HepG2 (cell line): ENCODE data around the gene GMFB. TPM values are rescaled to one million over a fixed set of nuclear protein-coding genes. Genes with fewer than 3 reads are reported as not detected.

Experiments used
- CERS6 ChIP-seq: sonication (generic); formaldehyde crosslinking; IDR thresholded peaks from 2 replicates; pipeline ENCODE4 v1.5.0; 2020; ENCODE audit warnings: missing genetic modification reagents
- DR1 ChIP-seq: sonication (generic); formaldehyde crosslinking; IDR thresholded peaks from 2 replicates; pipeline ENCODE4 v1.8.0; 2021; ENCODE audit warnings: mild to moderate bottlenecking, missing genetic modification reagents, inconsistent platforms
- HNF1A ChIP-seq, 2 experiments: sonication (generic) in 1 of 2; formaldehyde crosslinking in 1 of 2; IDR thresholded peaks; 2 replicates each; pipeline versions ENCODE4 v1.4.0 to v1.6.1; 2016 to 2020; ENCODE audit warnings: borderline replicate concordance in 1 of 2, low read depth in 1 of 2, mild to moderate bottlenecking in 1 of 2, missing genetic modification reagents in 1 of 2
- SMC3 ChIP-seq: IDR thresholded peaks from 2 replicates; pipeline ENCODE4 v1.6.1; 2011; ENCODE audit warnings: low read length, improper control_type of control experiment
- TEAD2 ChIP-seq: sonication (generic); formaldehyde crosslinking; IDR thresholded peaks from 2 replicates; pipeline ENCODE4 v1.9.0; 2021; ENCODE audit warnings: missing genetic modification reagents
- ZIK1 ChIP-seq: sonication (generic); formaldehyde crosslinking; IDR thresholded peaks from 2 replicates; pipeline ENCODE4 v1.5.0; 2020; ENCODE audit warnings: mild to moderate bottlenecking, low read depth, missing genetic modification reagents, borderline replicate concordance
- ZNF280B ChIP-seq: sonication (generic); formaldehyde crosslinking; IDR thresholded peaks from 2 replicates; pipeline ENCODE4 v1.5.0; 2020; ENCODE audit warnings: missing genetic modification reagents, mild to moderate bottlenecking, borderline replicate concordance
- ZNF296 ChIP-seq: sonication (generic); formaldehyde crosslinking; conservative IDR thresholded peaks from 2 replicates; pipeline ENCODE4 v1.5.0; 2020; ENCODE audit warnings: mild to moderate bottlenecking, missing genetic modification reagents
- ZNF549 ChIP-seq: sonication (generic); formaldehyde crosslinking; IDR thresholded peaks from 2 replicates; pipeline ENCODE4 v1.5.0; 2020; ENCODE audit warnings: missing genetic modification reagents
- polyA plus RNA-seq, 8 experiments: library from polyadenylated mRNA; depleted of rRNA in 3 of 8; stranded (reverse) in 7 of 8; unstranded in 1 of 8; fragments of >200 nt; fragmentation: Illumina TruSeq in 4 of 8; extraction: Trizol in 4 of 8; gene quantifications; 2 replicates each; pipeline versions ENCODE4 v1.2.1 to v1.2.3, GENCODE V29; 2011 to 2016; ENCODE audit warnings: low read depth in 4 of 8, missing spikeins in 1 of 8, mixed read lengths in 1 of 8; ENCODE audit not compliant: insufficient read depth in 1 of 8
- total RNA-seq, 5 experiments: library from RNA; depleted of rRNA; stranded (reverse); fragments of >200 nt; fragmentation: Illumina TruSeq; extraction: Trizol; gene quantifications; 2 replicates each; pipeline ENCODE4 v1.2.3, GENCODE V29; 2016; ENCODE audit warnings: low read depth in 1 of 5
- TF ChIP-seq, protein P1 (sequence below): sonication (generic); formaldehyde crosslinking; IDR thresholded peaks from 2 replicates; pipeline ENCODE4 v1.5.1; 2020; ENCODE audit warnings: mild to moderate bottlenecking, missing genetic modification reagents, borderline replicate concordance

GMFB gene
- total and polyA plus RNA-seq, 2 of the 13 experiments (the other 11 are each of a cell fraction or from before 2014, with no cell fraction given) = 17.3 to 68.2 TPM

DNA sequence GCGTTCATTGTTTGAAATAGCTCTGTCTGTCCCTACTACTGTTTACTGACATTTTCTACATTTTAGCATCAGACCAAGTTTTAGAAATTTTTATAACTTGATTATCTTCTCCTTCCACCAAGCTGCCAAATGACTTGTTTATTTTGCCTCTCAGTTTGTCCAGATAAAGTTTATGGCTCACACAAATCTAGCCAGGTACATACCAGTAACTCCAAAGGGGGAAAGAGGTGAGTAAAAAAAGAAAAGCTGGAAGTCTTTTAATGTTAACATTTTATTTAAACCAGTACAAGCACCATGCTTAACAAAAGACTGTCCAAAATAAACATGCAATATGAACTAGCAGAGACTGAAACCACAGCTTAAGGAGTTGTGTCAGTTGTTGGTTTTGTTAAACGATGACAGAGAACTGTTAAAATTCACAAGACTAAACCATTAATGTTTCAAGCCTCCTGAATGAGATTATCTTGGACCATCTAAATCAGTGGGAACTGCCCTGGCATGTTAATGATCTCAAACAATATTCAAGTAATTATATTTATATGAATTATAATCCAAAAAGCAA lies 14.5 kb downstream of the GMFB start (continued):
- TF ChIP-seq HNF1A (IDR thresholded peaks at IDR 0.05; ENCODE audit: low read depth) (no peak), HNF1A (CRISPR knock-in tag; IDR thresholded peaks at IDR 0.05; ENCODE audit: borderline replicate concordance) (no peak), TEAD2 (no peak), ZNF296 (CRISPR knock-in tag) (no peak), ZIK1 (CRISPR knock-in tag) (no peak), CERS6 (no peak), SMC3 (no peak), ZNF280B (no peak), ZNF549 (CRISPR knock-in tag) (no peak), DR1 (CRISPR knock-in tag) (no peak)
- TF ChIP-seq, protein P1, sequence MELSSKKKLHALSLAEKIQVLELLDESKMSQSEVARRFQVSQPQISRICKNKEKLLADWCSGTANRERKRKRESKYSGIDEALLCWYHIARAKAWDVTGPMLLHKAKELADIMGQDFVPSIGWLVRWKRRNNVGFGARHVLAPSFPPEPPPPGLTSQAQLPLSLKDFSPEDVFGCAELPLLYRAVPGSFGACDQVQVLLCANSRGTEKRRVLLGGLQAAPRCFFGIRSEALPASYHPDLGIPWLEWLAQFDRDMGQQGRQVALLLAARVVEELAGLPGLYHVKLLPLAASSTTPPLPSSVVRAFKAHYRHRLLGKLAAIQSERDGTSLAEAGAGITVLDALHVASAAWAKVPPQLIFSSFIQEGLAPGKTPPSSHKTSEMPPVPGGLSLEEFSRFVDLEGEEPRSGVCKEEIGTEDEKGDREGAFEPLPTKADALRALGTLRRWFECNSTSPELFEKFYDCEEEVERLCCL (CRISPR knock-in tag) = no peak
